Measurements from ENCODE around the gene WSCD1. TPM values are rescaled to one million over a fixed set of nuclear protein-coding genes. Genes with fewer than 3 reads are reported as not detected.

Gene WSCD1
- total and polyA plus RNA-seq, 2 of the 4 experiments (the other 2 are of a cell fraction) = 0.07 TPM; not detected in 1

DNA sequence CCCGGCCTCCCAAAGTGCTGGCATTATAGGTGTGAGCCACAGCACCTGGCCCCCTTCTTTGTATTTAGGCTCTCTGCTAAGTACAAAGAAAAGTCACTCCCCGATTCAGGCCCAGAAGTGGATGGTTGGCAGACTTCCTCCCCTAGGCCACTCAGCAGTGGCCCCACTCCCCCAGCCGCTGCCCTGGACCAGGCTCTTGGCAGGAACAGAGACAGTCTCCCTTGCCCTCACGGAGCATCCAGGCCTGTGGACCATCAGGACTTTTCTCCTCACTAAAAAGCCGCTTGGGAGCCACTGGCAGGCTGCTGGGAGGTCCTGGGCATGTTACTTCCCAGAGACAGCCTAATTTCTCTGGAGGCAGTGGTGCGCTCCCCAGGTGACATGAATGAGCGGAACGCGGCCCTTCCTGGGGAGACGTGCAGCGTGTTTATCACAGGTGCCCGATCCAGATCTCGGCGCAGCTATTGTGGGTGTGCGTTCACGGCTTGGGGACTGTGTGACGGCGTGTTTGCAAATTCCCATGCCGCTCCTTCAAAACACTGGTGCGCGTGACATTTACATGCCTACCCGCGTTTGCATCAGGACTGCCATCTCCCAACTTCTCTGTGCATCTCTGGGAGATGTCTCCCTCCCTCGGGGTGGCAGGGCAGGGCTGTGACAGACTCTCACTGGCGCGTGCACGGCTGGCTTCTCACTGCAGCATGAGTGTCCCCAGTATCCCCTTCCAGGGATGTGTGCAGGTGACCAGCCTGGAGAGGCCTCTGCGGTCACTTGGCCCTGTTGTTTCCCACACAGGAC lies 16.6 kb downstream of the WSCD1 start:
- CTCF ChIA-PET = no interaction called here
- ATAC-seq (ENCODE audit: low read depth) = no peak
- dilution Hi-C loops (cut with HindIII; ENCODE audit: low sequenced_read_pairs, unreplicated experiment) = no loop called here

More for the DNA sequence above, 16.6 kb downstream of the WSCD1 start:
- Histone ChIP-seq H3K27ac (ENCODE audit: insufficient read depth, low read length) (no peak overlapping the region), H3K4ac (ENCODE audit: low read depth, low read length) (no peak overlapping the region), H4K91ac (ENCODE audit: insufficient read depth, low read depth, low read length) (no peak overlapping the region), H2AK5ac (ENCODE audit: low read depth, low read length) (no peak overlapping the region), H2BK5ac (ENCODE audit: low read depth, low read length, poor library complexity, severe bottlenecking) (no peak overlapping the region), H3K23ac (ENCODE audit: low read depth, low read length) (no peak overlapping the region), H3K9me1 (ENCODE audit: insufficient read depth, low read length) (no peaks in the 10 kb centered on the region), H3K4me3 (ENCODE audit: insufficient read depth, low read depth, low read length) (no peak overlapping the region), H2AFZ (replicated peaks; ENCODE audit: low read length, poor library complexity) (no peak overlapping the region), H3K14ac (replicated peaks; ENCODE audit: low read depth, low read length) (no peak overlapping the region), H4K8ac (ENCODE audit: low read depth in 2 of 2, low read length in 2 of 2) (no peak overlapping the region), H2BK20ac (ENCODE audit: low read depth, low read length) (no peak overlapping the region), H3K9ac (ENCODE audit: low read depth, low read length) (no peak overlapping the region), H2BK120ac (ENCODE audit: low read depth, low read length) (no peak overlapping the region), H3K4me2 (ENCODE audit: low read depth, low read length) (no peak overlapping the region), H2BK15ac (ENCODE audit: low read depth, low read length) (no peak overlapping the region), H3K56ac (ENCODE audit: extremely low read depth, insufficient read depth, low read length) (no peak overlapping the region), H2AK9ac (replicated peaks; ENCODE audit: low read depth, low read length, poor library complexity) (no peak overlapping the region), H3K79me1 (ENCODE audit: low read depth in 1 of 2, low read length in 2 of 2) (no peaks in the 10 kb centered on the region), H4K5ac (ENCODE audit: low read depth, low read length) (no peak overlapping the region), H3K27me3 (ENCODE audit: control insufficient read depth, insufficient read depth, low read length) (no peaks in the 10 kb centered on the region), H3K18ac (ENCODE audit: low read depth, low read length) (no peak overlapping the region), H4K20me1 (ENCODE audit: insufficient read depth, low read length) (no peaks in the 10 kb centered on the region), H3K4me1 (ENCODE audit: control insufficient read depth, insufficient read depth, low read length) (no peaks in the 10 kb centered on the region), H3K36me3 (ENCODE audit: control insufficient read depth, insufficient read depth, low read length) (no peaks in the 10 kb centered on the region), H3K9me3 (ENCODE audit: control insufficient read depth, insufficient read depth, low read length) (no peaks in the 10 kb centered on the region; the same call in 1 of the 2 replicates)
- no TSS peak for BruUV-seq (replicated peaks)
- TF ChIP-seq RCOR1 (IDR thresholded peaks at IDR 0.05; ENCODE audit: insufficient replicate concordance, low read length) (no peak), CHD1 (IDR thresholded peaks at IDR 0.05; ENCODE audit: low read depth, low read length) (no peak), MAFK (IDR thresholded peaks at IDR 0.05; ENCODE audit: low read depth, low read length) (no peak)
- in situ Hi-C loops (cut with MboI; ENCODE audit: low sequenced_read_pairs) = no loop called here
- POLR2A ChIA-PET (ENCODE audit: unreplicated experiment) = no interaction called here
- DNase-seq = no peak
- intact Hi-C loops (cut with micrococcal nuclease) = no loop called here
- 77% methylated on average over 22 of the region's 28 CpGs; no CpG with 5 or more reads in 1 of the 2 experiments for WGBS, 2 experiments (ENCODE audit: extremely low coverage in 2 of 2, insufficient read length in 1 of 2)

Measured in IMR-90 (cell line).